RWPE1 (cell line): Measurements from ENCODE around the gene SRGAP1.

Source experiments
- CTCF ChIA-PET: fragments of 350-600 bp; sonication (Branson Sonifier 250); formaldehyde crosslinking; extraction: SDS; loops from one replicate; lab custom pipeline; 2021; lab: Yijun Ruan, JAX
- POLR2A ChIA-PET: fragments of 400-600 bp; formaldehyde crosslinking; extraction: SDS; loops from one replicate; lab custom pipeline; 2020; ENCODE audit warnings: antibody characterized with exemption; ENCODE audit not compliant: low non-redundant PET; lab: Yijun Ruan, JAX
- DNase-seq: peaks from one replicate; pipeline ENCODE4 v3.0.0; 2012; ENCODE audit warnings: low spot score
- H3K27ac ChIP-seq: fragments of 450-650 bp; 2 replicates; pipeline ENCODE4 v1.5.1; 2017
- TF ChIP-seq, protein P1 (sequence below): fragments of 450-650 bp; conservative IDR thresholded peaks from 2 replicates; pipeline ENCODE4 v1.5.1; 2017; ENCODE audit warnings: low read depth, mild to moderate bottlenecking

The SRGAP1 gene

GRCh38 chr12:63904653-63905052, 60.2 kb downstream of the SRGAP1 start:
- ChIA-PET POLR2A (no interaction called here), CTCF (interaction anchor here (0.7 kb wide), 1 partner anchor 61 kb away, joined by 3 read pairs; no protein-coding TSS in a partner anchor)
- H3K27ac ChIP-seq: no peak overlapping the region
- no peak for DNase-seq
- TF ChIP-seq, protein P1, sequence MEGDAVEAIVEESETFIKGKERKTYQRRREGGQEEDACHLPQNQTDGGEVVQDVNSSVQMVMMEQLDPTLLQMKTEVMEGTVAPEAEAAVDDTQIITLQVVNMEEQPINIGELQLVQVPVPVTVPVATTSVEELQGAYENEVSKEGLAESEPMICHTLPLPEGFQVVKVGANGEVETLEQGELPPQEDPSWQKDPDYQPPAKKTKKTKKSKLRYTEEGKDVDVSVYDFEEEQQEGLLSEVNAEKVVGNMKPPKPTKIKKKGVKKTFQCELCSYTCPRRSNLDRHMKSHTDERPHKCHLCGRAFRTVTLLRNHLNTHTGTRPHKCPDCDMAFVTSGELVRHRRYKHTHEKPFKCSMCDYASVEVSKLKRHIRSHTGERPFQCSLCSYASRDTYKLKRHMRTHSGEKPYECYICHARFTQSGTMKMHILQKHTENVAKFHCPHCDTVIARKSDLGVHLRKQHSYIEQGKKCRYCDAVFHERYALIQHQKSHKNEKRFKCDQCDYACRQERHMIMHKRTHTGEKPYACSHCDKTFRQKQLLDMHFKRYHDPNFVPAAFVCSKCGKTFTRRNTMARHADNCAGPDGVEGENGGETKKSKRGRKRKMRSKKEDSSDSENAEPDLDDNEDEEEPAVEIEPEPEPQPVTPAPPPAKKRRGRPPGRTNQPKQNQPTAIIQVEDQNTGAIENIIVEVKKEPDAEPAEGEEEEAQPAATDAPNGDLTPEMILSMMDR: no peak

DNA sequence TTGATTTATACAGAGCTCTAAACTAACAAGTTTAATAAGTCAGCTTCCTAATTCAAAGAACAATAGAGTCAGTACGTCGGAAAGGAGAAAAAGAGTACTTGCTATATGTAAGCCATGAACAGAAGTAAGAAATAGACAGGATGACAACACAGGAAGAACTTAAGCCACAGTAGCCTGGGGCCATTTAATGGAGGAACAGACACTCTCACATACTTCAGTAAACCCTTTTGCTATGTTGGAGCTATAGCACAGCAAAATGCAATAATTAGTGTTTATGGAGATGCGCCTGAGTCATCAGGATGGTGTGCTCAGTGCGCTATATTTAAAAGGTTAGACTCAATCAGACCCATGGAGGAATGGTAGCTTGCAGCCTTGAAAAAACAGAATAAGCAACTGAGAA, 61.0 kb downstream of the SRGAP1 start:
- ChIA-PET CTCF (no interaction called here), POLR2A (no interaction called here)
- no peak for DNase-seq
- TF ChIP-seq, protein P1: no peak
- no peak overlapping the region for H3K27ac ChIP-seq

- DNase-seq: no peak
- ChIA-PET POLR2A (no interaction called here), CTCF (no interaction called here)
- TF ChIP-seq, protein P1: no peak
- H3K27ac ChIP-seq: no peak overlapping the region
These were observed 62.4 kb downstream of the SRGAP1 start for GRCh38 chr12:63906876-63907275.

- no peak for DNase-seq
- no peak overlapping the region for H3K27ac ChIP-seq
- TF ChIP-seq, protein P1: no peak
- POLR2A ChIA-PET: no interaction called here
- CTCF ChIA-PET: no interaction called here
These were observed 63.1 kb downstream of the SRGAP1 start for GRCh38 chr12:63907561-63907960.

- POLR2A ChIA-PET: no interaction called here
- CTCF ChIA-PET: no interaction called here
- TF ChIP-seq, protein P1: no peak
- no peak for DNase-seq
- H3K27ac ChIP-seq: no peak overlapping the region
These were observed 65.2 kb downstream of the SRGAP1 start for GRCh38 chr12:63909746-63910145.

DNA sequence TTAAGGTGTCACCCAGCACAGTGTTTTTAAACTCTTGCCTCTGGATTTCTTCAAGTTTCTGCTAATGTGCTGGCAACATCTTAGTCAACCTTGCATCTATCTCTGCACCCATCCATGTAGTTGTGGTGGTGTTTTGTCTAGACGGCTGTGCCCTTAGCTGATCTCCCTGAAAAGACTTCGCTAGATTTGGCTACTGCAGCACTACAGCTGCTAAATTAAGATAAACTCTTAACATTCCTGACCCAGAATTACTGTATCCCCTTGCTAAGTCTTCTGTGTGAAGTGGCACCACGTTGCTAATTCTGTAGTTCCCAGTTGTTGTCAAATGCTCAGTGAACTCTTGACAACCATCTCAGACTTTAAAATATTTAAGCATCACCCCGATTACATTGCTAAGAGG, 66.8 kb downstream of the SRGAP1 start:
- TF ChIP-seq, protein P1: no peak
- DNase-seq: no peak
- ChIA-PET POLR2A (no interaction called here), CTCF (interaction anchor here (0.6 to 0.9 kb wide), 2 partner anchors 60 to 68 kb away, joined by 3 to 4 read pairs; no protein-coding TSS in a partner anchor)
- H3K27ac ChIP-seq: no peak overlapping the region
